SK-N-SH (cell line): ENCODE data around the gene ITGA4. TPM values are rescaled to one million over a fixed set of nuclear protein-coding genes. Genes with fewer than 3 reads are reported as not detected.

ENCODE experiments used
- CTCF ChIA-PET: fragments of 300-600, 350-600 bp; formaldehyde crosslinking; extraction: SDS; loops from one replicate; lab custom pipeline; 2021; lab: Yijun Ruan, JAX
- POLR2A ChIA-PET: fragments of 350-600 bp; sonication (Branson Sonifier 250); formaldehyde crosslinking; extraction: SDS; loops from one replicate; lab custom pipeline; 2020; ENCODE audit warnings: antibody characterized with exemption, inconsistent platforms; lab: Yijun Ruan, JAX
- DNase-seq: peaks from one replicate; pipeline ENCODE4 v3.0.0; 2012
- H2AFZ ChIP-seq: fragments of 200-600 bp; sonication (generic); 2 replicates; pipeline ENCODE4 v1.8.1; 2016; ENCODE audit warnings: antibody characterized with exemption, mild to moderate bottlenecking, low read depth
- H3F3A ChIP-seq: fragments of 200-600 bp; sonication (generic); replicated peaks from 2 replicates; pipeline ENCODE3; 2016; ENCODE audit warnings: antibody characterized with exemption, mild to moderate bottlenecking; ENCODE audit not compliant: insufficient read depth
- H3K27ac ChIP-seq, 2 experiments: fragments of 200-500 bp in 1 of 2; fragments of 200-600 bp in 1 of 2; sonication (Bioruptor generic) in 1 of 2; sonication (generic), shearing (Covaris generic) in 1 of 2; 2 replicates each; pipeline versions ENCODE4 v1.5.1 to v1.6.1; 2014 to 2016; ENCODE audit warnings: low read depth in 2 of 2, inconsistent platforms in 1 of 2, low read length in 1 of 2, mild to moderate bottlenecking in 1 of 2, mixed read lengths in 1 of 2
- H3K27me3 ChIP-seq: fragments of 200-600 bp; sonication (generic), shearing (Covaris generic); 2 replicates; pipeline ENCODE4 v1.6.1; 2016; ENCODE audit warnings: mixed run types; ENCODE audit not compliant: insufficient read depth
- H3K36me3 ChIP-seq, 2 experiments: fragments of 200-500 bp in 1 of 2; fragments of 200-600 bp in 1 of 2; sonication (Bioruptor generic) in 1 of 2; sonication (generic) in 1 of 2; replicated peaks in 1 of 2; 2 replicates each; pipeline versions ENCODE3 to v1.5.1; 2014 to 2016; ENCODE audit warnings: low read length in 1 of 2, mild to moderate bottlenecking in 1 of 2; ENCODE audit not compliant: insufficient read depth in 2 of 2, control insufficient read depth in 1 of 2
- H3K4me1 ChIP-seq, 2 experiments: fragments of 200-500 bp in 1 of 2; fragments of 200-600 bp in 1 of 2; sonication (Bioruptor generic) in 1 of 2; sonication (generic), shearing (Covaris generic) in 1 of 2; 2 replicates each; pipeline versions ENCODE4 v1.5.1 to v1.6.1; 2014 to 2016; ENCODE audit warnings: low read depth in 1 of 2, low read length in 1 of 2, mixed run types in 1 of 2; ENCODE audit not compliant: insufficient read depth in 2 of 2, control insufficient read depth in 1 of 2
- H3K4me2 ChIP-seq: fragments of 200-600 bp; sonication (generic), shearing (Covaris generic); 2 replicates; pipeline ENCODE4 v1.6.1; 2017; ENCODE audit warnings: mixed run types
- H3K4me3 ChIP-seq, 2 experiments: fragments of 200-500 bp in 1 of 2; fragments of 200-600 bp in 1 of 2; sonication (Bioruptor generic) in 1 of 2; sonication (generic), shearing (Covaris generic) in 1 of 2; 2 replicates each; pipeline versions ENCODE4 v1.5.1 to v1.8.1; 2014 to 2016; ENCODE audit warnings: low read depth in 2 of 2, inconsistent platforms in 1 of 2, low read length in 1 of 2, mild to moderate bottlenecking in 1 of 2, mixed read lengths in 1 of 2, moderate library complexity in 1 of 2
- H3K79me2 ChIP-seq: fragments of 200-600 bp; sonication (generic); 2 replicates; pipeline ENCODE4 v1.8.1; 2017; ENCODE audit warnings: mild to moderate bottlenecking; ENCODE audit not compliant: insufficient read depth
- H3K9ac ChIP-seq: fragments of 200-600 bp; sonication (generic); 2 replicates; pipeline ENCODE4 v1.6.1; 2017; ENCODE audit warnings: mixed run types
- H3K9me2 ChIP-seq: fragments of 200-600 bp; sonication (generic); 2 replicates; pipeline ENCODE4 v1.6.1; 2017; ENCODE audit warnings: mixed run types
- H3K9me3 ChIP-seq: fragments of 200-600 bp; sonication (generic); 2 replicates; pipeline ENCODE4 v1.6.1; 2017; ENCODE audit warnings: mixed run types, mild to moderate bottlenecking, moderate library complexity
- H4K20me1 ChIP-seq: fragments of 200-600 bp; sonication (generic); 2 replicates; pipeline ENCODE4 v1.6.1; 2017; ENCODE audit warnings: mild to moderate bottlenecking, mixed run types; ENCODE audit not compliant: insufficient read depth
- CTCF ChIP-seq: fragments of 200-600 bp; sonication (generic); IDR thresholded peaks from 2 replicates; pipeline ENCODE4 v1.6.1; 2017; ENCODE audit warnings: antibody characterized with exemption, mild to moderate bottlenecking, moderate library complexity
- ELF1 ChIP-seq: IDR thresholded peaks from 2 replicates; pipeline ENCODE4 v1.4.0; 2012
- EP300 ChIP-seq, 2 experiments: IDR thresholded peaks; 2 replicates each; pipeline versions ENCODE4 v1.4.0 to v1.6.1; 2012; ENCODE audit warnings: borderline replicate concordance in 1 of 2, low read depth in 1 of 2, low read length in 1 of 2
- FOSL2 ChIP-seq: IDR thresholded peaks from 2 replicates; pipeline ENCODE4 v1.4.0; 2012; ENCODE audit warnings: low read depth, mild to moderate bottlenecking, moderate library complexity, borderline replicate concordance
- FOXJ3 ChIP-seq: sonication (generic); formaldehyde crosslinking; IDR thresholded peaks from 2 replicates; pipeline ENCODE4 v1.5.1; 2020; ENCODE audit warnings: mild to moderate bottlenecking, missing genetic modification reagents
- FOXM1 ChIP-seq: IDR thresholded peaks from 2 replicates; pipeline ENCODE4 v1.4.0; 2012; ENCODE audit warnings: low read depth, mild to moderate bottlenecking
- IRF3 ChIP-seq: fragments of 150-350 bp; IDR thresholded peaks from 2 replicates; pipeline ENCODE4 v1.6.1; 2016; ENCODE audit warnings: mild to moderate bottlenecking, low read depth, low read length
- JUND ChIP-seq: IDR thresholded peaks from 2 replicates; pipeline ENCODE4 v1.4.0; 2012
- MAX ChIP-seq: IDR thresholded peaks from 2 replicates; pipeline ENCODE4 v1.4.0; 2012; ENCODE audit warnings: low read depth
- MEF2A ChIP-seq: IDR thresholded peaks from 2 replicates; pipeline ENCODE4 v1.4.0; 2012; ENCODE audit warnings: low read depth, borderline replicate concordance
- MXI1 ChIP-seq: IDR thresholded peaks from 2 replicates; pipeline ENCODE4 v1.6.1; 2012; ENCODE audit warnings: mild to moderate bottlenecking, low read depth, low read length, improper control_type of control experiment
- NFIC ChIP-seq: IDR thresholded peaks from 2 replicates; pipeline ENCODE4 v1.4.0; 2012; ENCODE audit warnings: borderline replicate concordance
- NRF1 ChIP-seq: IDR thresholded peaks from 2 replicates; pipeline ENCODE4 v1.6.1; 2012; ENCODE audit warnings: low read depth, mild to moderate bottlenecking, low read length
- PBX3 ChIP-seq: IDR thresholded peaks from 2 replicates; pipeline ENCODE4; 2012
- POLR2AphosphoS5 ChIP-seq: IDR thresholded peaks from 2 replicates; pipeline ENCODE4 v1.6.1; 2012; ENCODE audit warnings: low read depth, low read length
- RAD21 ChIP-seq: IDR thresholded peaks from 2 replicates; pipeline ENCODE4 v1.6.1; 2012; ENCODE audit warnings: mild to moderate bottlenecking, low read length
- SIN3A ChIP-seq: IDR thresholded peaks from 2 replicates; pipeline ENCODE4 v1.6.1; 2012; ENCODE audit warnings: low read depth, mild to moderate bottlenecking, low read length, moderate library complexity, borderline replicate concordance
- TAF1 ChIP-seq: IDR thresholded peaks from 2 replicates; pipeline ENCODE4 v1.6.1; 2012; ENCODE audit warnings: low read depth, mild to moderate bottlenecking, low read length, moderate library complexity, borderline replicate concordance
- WGBS: methylation state at CpG from one replicate; pipeline ENCODE4 v1.1.6; 2017; ENCODE audit warnings: low lambda C conversion rate; 5-methylcytosine and 5-hydroxymethylcytosine counted together
- polyA plus RNA-seq, 3 experiments: library from polyadenylated mRNA; depleted of rRNA; stranded (reverse); fragments of >200 nt; gene quantifications; 2 replicates each; pipeline ENCODE4 v1.2.3, GENCODE V29; 2012

Gene ITGA4
- polyA plus RNA-seq, 1 of the 3 experiments (the other 2 are of a cell fraction), result 10.5 TPM

- peak overlapping the region in 1 of 2 experiments; percentile 6; a peak in 2 of 4 replicates for H3K4me3 ChIP-seq
- H3K4me2 ChIP-seq, result peak overlapping the region; percentile 87; the same call in 1 of the 2 replicates
- H3K9me2 ChIP-seq, result no peaks in the 10 kb centered on the region
These were observed 1.7 kb downstream of the ITGA4 start for GRCh38 chr2:181458871-181459270.

More at GRCh38 chr2:181458871-181459270, 1.7 kb downstream of the ITGA4 start:
- TF ChIP-seq POLR2AphosphoS5 (no peak), FOXJ3 (CRISPR knock-in tag) (no peak), MEF2A (no peak), IRF3 (no peak), MAX (no peak), TAF1 (no peak), MXI1 (no peak), SIN3A (no peak), FOXM1 (no peak), FOSL2 (no peak), NFIC (no peak), EP300 (IDR thresholded peaks at IDR 0.05; ENCODE audit: borderline replicate concordance in 1 of 2, low read depth in 1 of 2, low read length in 1 of 2) (no peak), JUND (no peak), RAD21 (no peak), NRF1 (no peak), ELF1 (no peak), PBX3 (no peak), CTCF (no peak)
- TF ChIP-seq, all 33 proteins: peak for 0
- Histone ChIP-seq H3K36me3 (no peaks in the 10 kb centered on the region), H3K27me3 (no peaks in the 10 kb centered on the region), H3K79me2 (peaks cover 20% of the 10 kb centered on the region; the same call in 1 of the 2 replicates), H3K27ac (no peak overlapping the region), H3F3A (peaks cover 18% of the 10 kb centered on the region), H4K20me1 (no peaks in the 10 kb centered on the region), H3K9ac (no peak overlapping the region), H3K4me1 (peaks cover 7 to 14% of the 10 kb centered on the region in 2 experiments; a peak in 3 of 4 replicates), H3K9me3 (no peaks in the 10 kb centered on the region), H2AFZ (no peak overlapping the region)
- WGBS, result 89% methylated on average over 2 of the region's 2 CpGs
- ChIA-PET POLR2A (no interaction called here), CTCF (interaction anchor here (1.0 to 6.9 kb wide), 4 partner anchors 9 to 354 kb away, joined by 3 to 65 read pairs (median 31); no protein-coding TSS in a partner anchor)
- no peak for DNase-seq
